Activated CD4-positive, alpha-beta T cell treated with anti-CD3 and anti-CD28 coated beads, Interleukin-2, amount 50 U/mL, for 48 hours (primary cell): ENCODE data around the gene ARID2.

Experiments
- DNase-seq, 2 experiments: peaks; one replicate each; pipeline ENCODE4 v3.0.0-alpha.2; 2020

The ARID2 gene

DNA sequence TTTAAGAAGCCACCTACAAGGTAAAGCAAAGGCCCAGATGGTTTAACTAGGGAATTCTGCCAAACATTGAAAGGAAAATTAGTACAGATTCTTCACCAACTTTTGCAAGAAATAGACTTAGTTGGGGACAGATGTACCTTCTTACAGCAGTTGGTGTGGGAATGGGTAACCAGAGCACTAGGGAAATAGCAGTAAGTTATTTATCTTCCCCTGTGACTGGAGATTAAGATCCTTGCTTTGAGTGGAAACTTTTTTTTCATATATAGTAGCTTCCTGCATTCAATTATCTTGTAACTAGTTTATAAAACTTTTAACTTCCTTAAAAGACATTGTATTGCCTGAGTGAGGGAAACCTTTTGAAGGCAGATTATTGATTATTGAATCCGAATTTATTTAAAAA lies 44.2 kb downstream of the ARID2 start:
- no peak for DNase-seq

DNA sequence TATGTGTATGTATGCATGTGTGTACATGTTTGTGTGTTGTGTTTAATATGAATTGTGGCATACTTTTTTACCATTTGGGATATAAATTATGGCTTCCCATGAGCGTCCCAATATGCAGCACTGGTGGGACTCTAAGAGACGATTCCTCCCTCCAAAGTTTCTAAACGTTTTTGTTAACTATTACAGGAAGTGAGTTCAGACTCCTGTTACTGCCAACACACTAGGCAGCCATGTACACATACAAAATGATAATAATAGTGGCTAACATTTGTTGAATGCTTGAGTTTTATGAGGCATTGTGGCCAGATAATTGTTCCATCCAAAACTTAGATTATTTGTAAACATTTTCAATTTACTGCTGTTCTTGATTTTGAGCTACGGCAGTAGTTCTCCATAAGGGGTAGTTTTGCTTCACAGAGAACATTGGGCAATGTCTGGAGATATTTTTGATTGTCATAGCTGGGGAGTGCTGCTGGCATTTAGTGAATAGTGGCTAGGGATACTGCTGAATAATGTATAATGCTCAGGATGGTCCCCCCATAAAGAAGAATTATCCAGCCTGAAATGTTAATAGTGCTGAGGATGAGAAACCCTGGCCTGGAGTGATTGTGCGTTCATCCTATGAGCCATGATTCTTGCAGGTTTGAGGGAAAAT lies 45.1 kb downstream of the ARID2 start:
- no peak for DNase-seq

DNA sequence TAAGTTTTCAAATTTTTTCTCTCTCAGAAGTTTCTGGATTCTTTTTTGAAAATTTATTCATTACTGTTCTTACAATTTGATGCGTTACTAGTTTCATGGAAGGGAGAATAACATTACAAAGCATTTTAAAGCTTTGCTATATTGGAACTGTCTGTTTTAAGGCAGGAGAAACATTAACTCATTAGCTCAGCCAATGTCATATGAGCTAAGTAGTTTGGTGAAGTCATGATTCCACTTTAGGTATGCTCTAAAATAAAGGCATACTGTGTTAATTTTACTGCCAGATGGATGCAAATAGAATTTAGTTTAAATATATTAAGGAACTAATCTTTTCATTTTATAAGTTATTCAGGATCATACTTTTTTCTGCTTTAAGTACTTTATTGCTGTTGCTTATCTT lies 46.0 kb downstream of the ARID2 start:
- no peak for DNase-seq

DNA sequence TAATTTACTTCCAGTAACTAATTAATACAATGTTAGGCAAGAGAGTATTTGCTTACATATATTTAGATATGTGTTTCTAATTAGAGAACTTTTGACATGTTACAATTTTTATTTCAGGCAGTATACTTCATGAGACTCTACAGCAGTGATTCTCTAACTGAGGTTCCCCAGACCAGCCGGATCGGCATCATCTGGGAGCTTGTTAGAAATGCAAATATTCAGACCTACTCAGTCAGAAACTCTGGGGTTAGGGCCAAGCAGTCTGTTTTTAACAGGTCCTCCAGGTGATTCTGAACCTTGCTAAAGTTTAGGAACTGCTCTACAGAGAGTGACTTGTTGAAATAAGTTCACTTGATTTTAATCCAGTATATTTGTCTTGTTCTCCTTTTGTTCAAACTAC lies 46.5 kb downstream of the ARID2 start:
- DNase-seq: no peak

DNA sequence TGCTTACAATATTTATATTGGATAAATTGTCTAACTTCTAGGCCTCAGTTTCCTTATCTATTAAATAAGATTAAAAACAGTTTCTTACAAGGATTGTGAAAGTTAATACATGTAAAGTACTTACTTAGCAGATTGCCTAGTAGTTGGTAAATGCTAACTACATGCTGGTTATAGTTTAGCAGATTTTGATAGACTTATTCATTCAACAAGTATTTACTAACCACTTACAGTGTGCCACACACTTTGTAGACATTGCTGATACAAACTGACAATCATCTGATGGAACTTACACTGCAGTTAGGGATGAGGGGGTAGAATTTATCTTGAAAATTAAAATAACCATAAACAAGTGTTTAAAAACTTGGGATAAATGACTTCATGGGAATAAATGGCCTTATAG lies 50.4 kb downstream of the ARID2 start:
- no peak for DNase-seq

DNA sequence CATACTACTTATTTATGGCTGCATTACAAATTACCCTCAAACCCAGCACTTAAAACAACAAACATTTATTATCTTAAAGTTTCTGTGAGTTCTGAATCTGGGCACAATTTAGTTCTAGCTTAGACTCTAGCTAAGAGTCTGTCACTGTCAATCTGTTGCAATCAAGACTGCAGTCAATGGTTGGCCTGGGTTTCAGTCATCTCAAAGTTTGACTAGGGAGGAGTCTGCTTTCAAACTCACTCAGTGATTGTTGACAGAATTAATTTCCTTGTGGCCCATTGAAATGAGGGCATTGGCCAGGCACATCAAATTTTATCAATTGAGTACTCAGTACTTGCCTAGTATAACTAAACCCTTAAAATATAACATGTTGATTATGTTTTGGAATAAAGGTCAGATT lies 51.6 kb downstream of the ARID2 start:
- no peak for DNase-seq

DNA sequence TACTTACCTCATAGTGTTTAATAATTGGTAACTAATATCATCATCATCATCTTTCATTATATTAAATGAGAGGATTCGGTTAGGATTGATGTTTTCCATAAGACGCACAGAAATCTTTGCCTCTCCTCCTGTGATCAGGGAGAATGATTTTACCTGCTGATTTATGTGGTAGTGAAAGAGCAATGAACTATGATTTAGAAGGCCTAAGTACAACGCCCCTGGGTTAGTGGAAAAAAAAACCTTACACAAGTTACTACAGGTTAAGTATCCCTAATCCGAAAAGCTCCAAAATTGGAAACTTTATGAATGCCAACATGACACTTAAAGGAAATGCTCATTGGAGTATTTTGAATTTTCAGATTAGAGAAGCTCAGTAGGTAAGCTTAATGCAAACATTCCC lies 55.8 kb downstream of the ARID2 start:
- no peak for DNase-seq

DNA sequence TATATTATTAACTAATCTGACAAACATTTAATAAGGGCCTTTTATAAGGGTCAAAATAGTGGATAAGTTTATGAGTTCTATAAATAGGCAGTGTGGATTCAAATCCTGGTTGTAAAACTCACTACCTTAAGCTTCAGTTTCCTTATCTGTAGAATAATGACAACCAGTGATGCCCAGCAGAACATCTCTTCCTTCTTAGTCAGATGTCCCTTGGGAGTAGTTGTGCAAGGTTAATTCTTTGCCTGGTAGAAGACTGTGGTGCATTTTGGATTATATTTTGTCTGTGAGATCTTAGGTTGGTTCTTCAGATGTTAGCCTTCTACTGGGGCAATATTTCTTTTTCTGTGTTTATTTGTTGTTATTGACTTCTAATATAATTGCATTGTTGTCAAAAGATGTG lies 59.5 kb downstream of the ARID2 start:
- no peak for DNase-seq

DNA sequence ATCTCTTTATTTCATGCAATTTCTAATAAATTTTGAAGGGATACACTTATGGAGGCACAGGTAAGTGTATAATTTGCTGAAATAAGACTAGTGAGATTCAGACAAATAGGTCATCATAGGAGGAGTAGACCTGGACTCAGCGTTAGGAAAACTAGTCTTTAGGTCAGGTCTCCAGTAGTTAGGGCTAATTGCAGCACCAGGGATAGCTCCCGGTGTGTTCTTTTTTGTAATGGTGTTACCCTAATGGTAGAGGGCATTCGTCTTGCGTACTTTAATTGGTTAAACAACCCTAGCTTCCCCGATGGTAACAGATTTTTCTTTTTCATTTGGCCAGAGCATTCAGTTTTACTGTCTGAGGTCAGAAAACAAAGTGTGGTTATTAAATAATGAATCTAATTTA lies 64.9 kb downstream of the ARID2 start:
- no peak for DNase-seq

DNA sequence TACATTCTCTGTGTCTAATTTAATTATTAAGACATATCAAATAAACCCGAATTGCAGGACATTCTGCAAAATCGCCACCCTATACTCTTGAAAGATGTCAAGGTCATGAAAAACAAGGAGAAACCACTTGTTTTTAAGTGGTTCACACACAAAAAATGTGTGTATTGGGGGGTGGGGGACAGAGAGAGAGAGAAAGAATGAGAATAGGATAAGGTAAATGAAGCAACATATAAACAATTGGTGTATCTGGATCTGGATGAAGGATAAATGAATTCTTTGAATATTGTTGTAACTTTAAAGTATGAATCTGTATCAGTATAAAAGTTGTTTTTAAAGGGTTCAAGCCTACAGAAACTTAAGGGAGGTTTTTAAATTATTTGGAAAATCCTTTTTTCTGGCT lies 72.1 kb downstream of the ARID2 start:
- DNase-seq: no peak

DNA sequence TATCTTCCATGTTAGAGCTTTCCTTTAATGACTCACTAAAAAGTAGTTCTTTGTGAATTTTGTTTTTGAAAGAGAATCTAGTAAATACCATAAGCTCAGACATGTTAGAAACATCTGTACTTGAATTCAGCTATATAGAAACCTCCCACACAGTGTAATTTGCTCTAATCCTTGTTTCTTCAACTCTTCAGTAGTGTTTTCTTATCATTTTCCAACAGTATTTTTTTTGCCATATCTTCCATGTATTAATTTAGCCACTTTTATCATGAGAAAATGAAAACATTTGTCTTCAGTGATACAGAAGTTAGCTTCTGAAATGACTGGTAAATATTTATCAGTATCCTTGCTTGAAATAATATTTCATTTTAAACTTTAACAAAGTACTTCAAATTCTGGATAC lies 73.6 kb downstream of the ARID2 start:
- DNase-seq: no peak

DNA sequence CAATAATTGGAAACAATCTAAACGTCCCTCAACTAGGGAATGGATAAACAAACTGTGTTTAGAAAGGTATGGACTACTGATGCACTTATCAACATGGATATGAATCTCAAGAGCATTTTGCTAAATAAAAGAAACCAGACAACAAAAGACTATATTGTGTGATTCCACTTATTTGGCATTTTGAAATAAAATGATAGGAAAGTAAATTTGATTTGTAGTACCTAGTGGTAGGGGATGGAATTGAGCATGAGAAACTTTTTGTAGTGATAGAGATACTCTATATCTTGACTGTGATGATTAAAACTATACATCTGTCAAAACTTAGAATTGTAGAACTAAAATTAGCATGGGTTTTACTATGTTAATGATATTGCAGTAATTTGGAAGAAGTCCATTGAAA lies 87.1 kb downstream of the ARID2 start:
- DNase-seq: no peak

DNA sequence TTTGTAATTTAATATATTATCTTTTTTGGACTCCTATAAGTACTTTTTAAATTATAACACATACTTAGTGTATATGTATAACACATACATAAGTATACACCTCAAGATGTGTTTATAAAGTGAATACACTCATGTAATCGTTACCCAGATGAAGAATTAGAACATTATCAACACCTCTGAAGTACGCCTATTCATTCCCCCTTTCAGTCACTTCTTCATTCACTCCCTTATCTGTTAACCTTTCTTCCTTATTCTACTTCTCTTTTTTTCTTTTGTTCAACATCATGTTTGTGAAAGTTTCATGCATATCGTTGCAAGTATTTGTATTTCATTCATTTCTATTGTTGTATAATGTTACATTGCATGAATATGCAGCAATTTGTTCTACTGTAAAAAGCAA lies 98.5 kb downstream of the ARID2 start:
- DNase-seq: no peak

DNA sequence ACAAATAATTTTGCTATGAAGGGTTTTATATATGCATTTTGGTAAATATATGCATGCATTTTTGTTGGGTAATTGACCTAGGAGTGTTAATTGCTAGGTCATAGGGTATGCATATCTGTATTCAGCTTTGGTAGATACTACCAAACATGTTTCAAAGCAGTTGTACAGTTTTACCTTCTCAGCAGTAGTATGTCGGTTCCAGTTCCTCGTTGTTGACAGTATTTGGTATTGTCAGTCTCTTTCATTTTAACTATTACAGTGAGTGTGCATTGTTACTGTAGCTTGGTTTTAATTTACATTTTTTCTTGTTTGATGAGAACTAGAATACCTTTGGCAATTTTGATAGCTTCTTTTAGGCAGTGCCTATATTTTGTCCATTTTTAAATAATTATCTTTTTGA lies 98.9 kb downstream of the ARID2 start:
- DNase-seq: no peak

DNA sequence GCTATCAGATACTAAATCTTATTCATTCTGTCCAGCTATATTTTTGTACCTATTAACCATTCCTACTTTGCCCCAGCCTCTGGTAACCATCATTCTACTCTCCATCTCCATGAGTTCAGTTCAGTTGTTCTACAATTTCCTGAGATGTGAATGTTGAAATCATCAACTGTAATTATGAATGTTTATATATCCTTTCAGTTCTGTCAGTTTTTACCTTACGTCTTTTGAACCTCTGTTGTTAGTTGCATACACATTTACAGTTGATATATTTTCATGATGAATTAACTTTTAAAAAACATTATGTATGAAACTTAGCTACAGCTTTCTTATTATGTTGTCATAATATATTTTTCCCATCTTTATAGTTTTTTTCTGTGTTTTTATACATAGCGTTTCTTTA lies 102.1 kb downstream of the ARID2 start:
- DNase-seq: no peak

DNA sequence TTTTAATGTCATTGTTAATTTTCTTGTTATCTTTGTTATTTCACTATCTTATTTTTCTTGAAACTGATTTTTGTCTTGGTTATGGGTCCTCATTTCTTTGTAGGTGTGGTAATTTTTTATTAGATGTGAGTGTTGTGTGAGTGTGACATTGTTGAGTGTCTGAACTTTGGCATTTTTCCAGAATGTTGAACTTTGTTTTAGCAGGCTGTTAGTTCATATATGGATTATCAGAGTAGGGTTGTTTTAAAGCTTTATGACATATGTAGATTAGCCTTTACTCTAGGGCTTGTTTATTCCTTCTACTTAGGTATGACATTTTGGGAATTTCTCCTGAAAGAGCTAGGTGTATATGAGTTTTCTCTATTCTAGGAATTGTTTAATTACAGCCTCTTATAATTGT lies 103.9 kb downstream of the ARID2 start:
- DNase-seq: no peak

DNA sequence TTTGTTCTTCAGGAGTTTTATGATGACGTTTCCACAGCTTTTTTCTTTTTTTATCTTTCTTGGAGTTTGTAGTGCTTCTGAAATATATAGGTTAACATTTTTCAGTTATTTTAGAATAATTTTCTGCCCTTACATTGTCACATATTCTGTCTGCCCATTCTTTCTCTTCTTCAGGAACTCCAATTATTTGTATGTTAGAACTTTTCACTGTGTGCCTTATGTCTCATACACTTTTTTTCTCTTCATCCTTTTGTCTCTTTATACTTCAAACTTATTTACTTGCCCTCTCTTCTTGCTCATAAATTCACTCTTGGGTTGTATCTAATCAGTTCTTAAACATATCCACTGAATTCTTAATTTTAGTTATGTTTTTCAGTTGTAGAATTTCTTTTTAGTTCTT lies 105.3 kb downstream of the ARID2 start:
- no peak for DNase-seq

DNA sequence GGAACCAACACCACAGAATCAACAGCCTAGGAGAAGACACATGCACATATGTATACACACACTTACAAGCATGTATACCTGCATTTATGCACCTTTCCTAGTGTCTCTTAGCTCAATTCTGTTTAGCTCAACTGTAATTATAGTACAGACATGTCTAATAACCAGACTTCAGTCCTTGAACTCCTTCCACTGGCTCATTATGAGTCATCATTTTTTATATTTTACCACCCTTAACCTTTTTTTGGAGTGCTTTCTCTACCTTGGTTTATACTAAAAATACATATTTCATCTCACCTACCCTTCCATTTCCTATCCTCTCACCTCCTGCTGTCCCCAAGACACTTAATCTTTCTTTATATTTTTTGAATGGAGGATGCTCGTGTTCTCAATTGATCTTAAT lies 110.4 kb downstream of the ARID2 start:
- no peak for DNase-seq

DNA sequence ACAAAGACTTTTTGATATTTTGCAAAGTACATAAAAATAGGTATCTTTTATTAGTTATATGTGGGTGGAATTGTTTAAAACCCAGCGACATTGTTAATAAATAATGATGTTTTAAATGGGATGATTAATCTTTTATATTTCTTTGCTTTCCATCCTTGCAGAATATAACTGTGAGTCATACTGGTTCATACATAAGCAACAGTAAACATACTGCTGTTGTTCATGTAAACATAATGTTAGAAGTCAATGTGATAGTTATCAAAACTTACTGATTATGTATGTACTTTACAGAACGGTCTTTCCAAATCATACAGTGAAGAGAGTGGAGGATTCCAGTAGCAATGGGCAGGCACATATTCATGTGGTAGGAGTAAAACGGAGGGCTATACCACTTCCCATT lies 119.8 kb downstream of the ARID2 start:
- DNase-seq: no peak

DNA sequence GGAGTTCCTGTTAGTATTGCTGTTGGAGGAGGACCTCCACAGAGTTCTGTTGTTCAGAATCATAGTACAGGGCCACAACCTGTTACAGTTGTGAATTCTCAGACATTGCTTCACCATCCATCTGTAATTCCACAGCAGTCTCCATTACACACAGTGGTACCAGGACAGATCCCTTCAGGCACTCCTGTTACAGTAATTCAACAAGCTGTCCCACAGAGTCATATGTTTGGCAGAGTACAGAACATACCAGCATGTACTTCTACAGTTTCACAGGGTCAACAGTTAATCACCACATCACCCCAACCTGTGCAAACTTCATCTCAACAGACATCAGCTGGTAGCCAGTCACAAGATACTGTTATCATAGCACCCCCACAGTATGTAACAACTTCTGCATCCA lies 120.8 kb downstream of the ARID2 start:
- no peak for DNase-seq

DNA sequence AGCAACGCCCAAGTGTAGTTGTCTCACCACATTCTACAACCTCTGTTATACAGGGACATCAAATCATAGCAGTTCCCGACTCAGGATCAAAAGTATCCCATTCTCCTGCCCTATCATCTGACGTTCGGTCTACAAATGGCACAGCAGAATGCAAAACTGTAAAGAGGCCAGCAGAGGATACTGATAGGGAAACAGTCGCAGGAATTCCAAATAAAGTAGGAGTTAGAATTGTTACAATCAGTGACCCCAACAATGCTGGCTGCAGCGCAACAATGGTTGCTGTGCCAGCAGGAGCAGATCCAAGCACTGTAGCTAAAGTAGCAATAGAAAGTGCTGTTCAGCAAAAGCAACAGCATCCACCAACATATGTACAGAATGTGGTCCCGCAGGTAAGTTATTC lies 123.0 kb downstream of the ARID2 start:
- DNase-seq: no peak

DNA sequence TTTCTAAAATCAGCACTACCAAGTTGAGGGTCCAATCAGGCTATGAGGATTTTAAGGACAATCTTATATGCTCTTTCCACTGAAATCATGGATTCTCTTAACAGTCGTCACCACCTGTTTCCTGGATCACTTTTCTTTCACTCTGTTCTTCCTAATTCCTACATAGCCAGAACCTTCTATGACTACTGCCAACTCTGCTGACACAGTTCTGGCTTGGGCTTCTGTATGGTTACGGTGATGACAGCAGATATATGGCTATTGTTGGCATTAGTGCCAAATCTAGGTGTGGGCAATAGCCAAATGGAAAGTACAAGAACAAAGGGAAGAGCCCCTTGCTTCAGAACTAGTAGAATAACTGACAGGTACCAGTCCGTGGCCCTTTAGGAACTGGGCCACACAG lies 124.0 kb downstream of the ARID2 start:
- no peak for DNase-seq

DNA sequence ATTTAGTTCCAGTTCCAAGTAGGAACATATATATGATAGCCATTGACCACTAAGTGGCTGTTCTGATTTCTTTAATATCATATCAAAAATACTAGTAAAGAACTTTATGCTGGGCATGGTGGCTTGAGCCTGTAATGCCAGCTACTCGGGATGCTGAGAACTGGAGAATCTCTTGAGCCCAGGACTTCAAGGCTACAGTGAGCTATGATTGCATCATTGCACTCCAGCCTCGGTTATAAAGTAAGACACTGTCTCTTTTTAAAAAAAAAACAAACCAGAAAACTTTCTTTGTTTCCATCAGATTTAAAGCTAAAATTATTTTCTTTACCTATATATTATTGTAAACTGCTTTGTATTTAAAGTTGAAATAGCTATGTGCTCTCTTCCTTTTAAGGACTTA lies 133.8 kb downstream of the ARID2 start:
- no peak for DNase-seq

DNA sequence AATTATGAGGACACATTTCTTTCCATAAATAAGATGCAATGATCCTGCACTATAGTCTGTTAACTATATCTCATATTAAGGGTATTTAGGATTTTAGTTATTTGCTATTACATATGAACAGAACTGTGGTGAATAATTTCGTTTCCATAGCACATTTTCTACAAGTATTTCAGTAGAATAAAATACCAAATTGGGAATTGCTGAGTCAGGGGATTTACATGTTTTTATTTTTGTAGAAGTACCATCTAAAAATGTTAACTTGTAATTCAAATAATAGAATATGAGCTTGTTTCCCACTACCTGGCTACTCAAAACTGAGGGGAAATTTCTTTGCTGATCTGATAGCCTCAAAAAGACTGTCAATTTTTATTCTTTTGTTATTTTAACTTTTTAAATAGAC lies 136.8 kb downstream of the ARID2 start:
- no peak for DNase-seq

DNA sequence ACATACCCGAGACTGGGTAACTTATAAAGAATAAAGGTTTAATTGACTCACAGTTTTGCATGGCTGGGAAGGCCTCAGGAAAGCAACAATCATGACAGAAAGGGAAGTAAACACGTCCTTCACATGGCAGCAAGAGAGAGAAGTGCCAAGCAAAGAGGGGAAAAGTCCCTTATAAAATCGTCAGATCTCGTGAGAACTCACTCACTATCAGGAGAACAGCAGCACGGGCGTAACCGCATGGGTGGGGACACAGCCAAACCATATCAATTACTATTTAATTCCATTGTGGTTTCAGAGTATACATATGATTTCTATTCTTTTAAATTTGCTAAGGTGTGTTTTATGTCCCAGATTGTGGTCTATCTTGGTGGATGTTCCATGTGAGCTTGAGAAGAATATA lies 142.9 kb downstream of the ARID2 start:
- no peak for DNase-seq

DNA sequence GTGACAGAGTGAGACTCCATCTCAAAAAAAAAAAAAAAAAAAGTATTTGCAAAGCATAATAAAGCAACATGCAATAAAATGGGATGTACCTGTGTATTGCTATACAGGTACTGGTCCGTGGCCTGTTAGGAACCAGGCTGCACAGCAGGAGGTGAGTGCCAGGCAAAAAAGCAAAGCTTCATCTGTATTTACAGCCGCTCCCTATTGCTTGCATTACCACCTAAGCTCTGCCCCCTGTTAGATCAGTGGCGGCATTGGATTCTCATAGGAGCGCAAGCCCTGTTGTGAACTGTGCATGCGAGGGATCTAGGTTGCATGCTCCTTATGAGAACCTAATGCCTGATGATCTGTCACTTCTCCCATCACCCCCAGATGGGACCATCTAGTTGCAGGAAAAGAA lies 147.6 kb downstream of the ARID2 start:
- no peak for DNase-seq
